Non-pigmented ciliary epithelial cell (primary cell): ENCODE results near the gene EHF.
"Not testable (repeated sequence)": the region's sequence is repeated elsewhere in the genome, so short reads cannot be mapped to it uniquely, and the experiment has no call there.

Experiments
- DNase-seq: peaks from one replicate; pipeline ENCODE4 v3.0.0-alpha.2; 2010; ENCODE audit warnings: low read depth

Gene EHF

GRCh38 chr11:34668583-34669053, 47.7 kb downstream of the EHF start:
- no peak for DNase-seq

GRCh38 chr11:34669458-34669857, 48.6 kb downstream of the EHF start:
- DNase-seq = no peak

- DNase-seq = no peak
These were observed 50.2 kb downstream of the EHF start for GRCh38 chr11:34671117-34671516.

- DNase-seq = no peak
These were observed 51.1 kb downstream of the EHF start for GRCh38 chr11:34671946-34672345.

- no peak for DNase-seq
These were observed 53.1 kb downstream of the EHF start for GRCh38 chr11:34674038-34674437.

- DNase-seq = no peak
These were observed 55.3 kb downstream of the EHF start for GRCh38 chr11:34676227-34676626.

- DNase-seq = no peak
These were observed 58.8 kb downstream of the EHF start for GRCh38 chr11:34679681-34680080.

GRCh38 chr11:34680206-34680605, 59.3 kb downstream of the EHF start:
- no peak for DNase-seq

GRCh38 chr11:34680918-34681586, 60.2 kb downstream of the EHF start:
- DNase-seq = peak; percentile 18

- DNase-seq = no peak
These were observed 61.9 kb downstream of the EHF start for GRCh38 chr11:34682825-34683224.

- DNase-seq = no peak
These were observed 62.5 kb downstream of the EHF start for GRCh38 chr11:34683396-34683795.

- no peak for DNase-seq
These were observed 65.0 kb downstream of the EHF start for GRCh38 chr11:34685864-34686263.

- not testable (repeated sequence) for DNase-seq
These were observed 71.4 kb downstream of the EHF start for GRCh38 chr11:34692299-34692698.

- DNase-seq = no peak
These were observed 76.0 kb downstream of the EHF start for GRCh38 chr11:34696862-34697261.

- no peak for DNase-seq
These were observed 86.0 kb downstream of the EHF start for GRCh38 chr11:34706709-34707461.

GRCh38 chr11:34707462-34707840, 86.6 kb downstream of the EHF start:
- no peak for DNase-seq
